ENCODE data around the gene FMNL2. TPM values are rescaled to one million over a fixed set of nuclear protein-coding genes. Genes with fewer than 3 reads are reported as not detected.

FMNL2 gene
- total RNA-seq, 1 donor: 24.2 TPM

DNA sequence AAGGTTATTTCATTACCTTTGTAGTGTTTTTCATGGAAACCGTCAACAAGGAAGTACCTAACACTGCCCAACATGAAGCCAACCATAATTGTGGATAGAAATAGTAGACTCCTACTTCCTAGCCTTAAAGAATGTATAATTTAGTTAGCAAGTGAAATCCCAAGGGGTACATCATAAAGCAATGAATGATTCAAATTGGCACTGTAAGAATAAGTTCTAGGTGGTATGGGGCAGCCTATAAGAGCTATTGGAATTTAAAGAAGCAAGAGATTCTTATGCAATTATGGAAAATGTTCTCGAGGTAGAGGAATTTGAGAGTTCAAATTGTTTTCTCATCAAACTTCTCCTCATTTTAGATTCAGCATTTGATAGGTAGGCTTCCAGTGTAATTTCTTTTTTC is 157.9 kb downstream of the FMNL2 start:
- H3K79me2 ChIP-seq (ENCODE audit: insufficient read depth, low read length): peaks cover 54% of the 10 kb centered on the region
- peaks cover 7% of the 10 kb centered on the region for H3K4me1 ChIP-seq (ENCODE audit: insufficient read depth, low read length)

DNA sequence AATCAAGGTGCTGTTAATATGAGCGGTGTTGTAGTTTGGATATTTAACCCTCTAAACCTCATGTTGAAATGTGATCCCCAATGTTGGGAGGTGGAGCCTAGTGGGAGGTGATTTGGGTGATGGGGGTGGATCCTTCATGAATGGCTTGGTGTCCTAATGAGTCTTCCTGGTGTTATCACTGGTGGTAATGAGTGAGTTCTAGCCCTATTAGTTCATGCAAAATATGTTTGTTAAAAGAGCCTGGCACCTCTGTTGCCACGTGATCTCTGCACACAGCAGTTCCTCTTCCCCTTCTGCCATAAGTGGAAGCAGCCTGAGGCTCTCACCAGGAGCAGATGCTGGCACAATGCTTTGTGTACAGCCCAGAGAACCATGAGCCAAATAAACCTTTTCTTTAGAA is 158.4 kb downstream of the FMNL2 start:
- Histone ChIP-seq H3K27ac (ENCODE audit: low read depth, low read length) (no peak overlapping the region), H3K9me3 (ENCODE audit: low read depth, low read length) (no peaks in the 10 kb centered on the region), H2AFZ (ENCODE audit: low read length) (no peak overlapping the region), H3K4me2 (ENCODE audit: insufficient read depth, low read length) (no peak overlapping the region), H3K4me3 (ENCODE audit: insufficient read depth, low read length) (no peak overlapping the region), H3K4me1 (ENCODE audit: insufficient read depth, low read length) (peaks cover 9% of the 10 kb centered on the region), H4K20me1 (ENCODE audit: insufficient read depth, low read length) (no peaks in the 10 kb centered on the region), H3K79me2 (ENCODE audit: insufficient read depth, low read length) (peaks cover 52% of the 10 kb centered on the region), H3K27me3 (ENCODE audit: insufficient read depth, low read length) (no peaks in the 10 kb centered on the region), H3K36me3 (ENCODE audit: insufficient read depth, low read length) (no peaks in the 10 kb centered on the region)
- TF ChIP-seq, protein P1, sequence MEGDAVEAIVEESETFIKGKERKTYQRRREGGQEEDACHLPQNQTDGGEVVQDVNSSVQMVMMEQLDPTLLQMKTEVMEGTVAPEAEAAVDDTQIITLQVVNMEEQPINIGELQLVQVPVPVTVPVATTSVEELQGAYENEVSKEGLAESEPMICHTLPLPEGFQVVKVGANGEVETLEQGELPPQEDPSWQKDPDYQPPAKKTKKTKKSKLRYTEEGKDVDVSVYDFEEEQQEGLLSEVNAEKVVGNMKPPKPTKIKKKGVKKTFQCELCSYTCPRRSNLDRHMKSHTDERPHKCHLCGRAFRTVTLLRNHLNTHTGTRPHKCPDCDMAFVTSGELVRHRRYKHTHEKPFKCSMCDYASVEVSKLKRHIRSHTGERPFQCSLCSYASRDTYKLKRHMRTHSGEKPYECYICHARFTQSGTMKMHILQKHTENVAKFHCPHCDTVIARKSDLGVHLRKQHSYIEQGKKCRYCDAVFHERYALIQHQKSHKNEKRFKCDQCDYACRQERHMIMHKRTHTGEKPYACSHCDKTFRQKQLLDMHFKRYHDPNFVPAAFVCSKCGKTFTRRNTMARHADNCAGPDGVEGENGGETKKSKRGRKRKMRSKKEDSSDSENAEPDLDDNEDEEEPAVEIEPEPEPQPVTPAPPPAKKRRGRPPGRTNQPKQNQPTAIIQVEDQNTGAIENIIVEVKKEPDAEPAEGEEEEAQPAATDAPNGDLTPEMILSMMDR (IDR thresholded peaks at IDR 0.05; ENCODE audit: extremely low read depth, low read depth, low read length): no peak
- DNase-seq (ENCODE audit: insufficient read length, low spot score, missing footprints): no peak

More for the DNA sequence above, 157.9 kb downstream of the FMNL2 start:
- H3K27me3 ChIP-seq (ENCODE audit: insufficient read depth, low read length): no peaks in the 10 kb centered on the region
- no peaks in the 10 kb centered on the region for H3K36me3 ChIP-seq (ENCODE audit: insufficient read depth, low read length)
- TF ChIP-seq, protein P1 (IDR thresholded peaks at IDR 0.05; ENCODE audit: extremely low read depth, low read depth, low read length): no peak
- H4K20me1 ChIP-seq (ENCODE audit: insufficient read depth, low read length): no peaks in the 10 kb centered on the region
- no peak overlapping the region for H2AFZ ChIP-seq (ENCODE audit: low read length)
- H3K27ac ChIP-seq (ENCODE audit: low read depth, low read length): no peak overlapping the region
- no peaks in the 10 kb centered on the region for H3K9me3 ChIP-seq (ENCODE audit: low read depth, low read length)
- DNase-seq (ENCODE audit: insufficient read length, low spot score, missing footprints): no peak
- no peak overlapping the region for H3K4me2 ChIP-seq (ENCODE audit: insufficient read depth, low read length)
- no peak overlapping the region for H3K4me3 ChIP-seq (ENCODE audit: insufficient read depth, low read length)

DNA sequence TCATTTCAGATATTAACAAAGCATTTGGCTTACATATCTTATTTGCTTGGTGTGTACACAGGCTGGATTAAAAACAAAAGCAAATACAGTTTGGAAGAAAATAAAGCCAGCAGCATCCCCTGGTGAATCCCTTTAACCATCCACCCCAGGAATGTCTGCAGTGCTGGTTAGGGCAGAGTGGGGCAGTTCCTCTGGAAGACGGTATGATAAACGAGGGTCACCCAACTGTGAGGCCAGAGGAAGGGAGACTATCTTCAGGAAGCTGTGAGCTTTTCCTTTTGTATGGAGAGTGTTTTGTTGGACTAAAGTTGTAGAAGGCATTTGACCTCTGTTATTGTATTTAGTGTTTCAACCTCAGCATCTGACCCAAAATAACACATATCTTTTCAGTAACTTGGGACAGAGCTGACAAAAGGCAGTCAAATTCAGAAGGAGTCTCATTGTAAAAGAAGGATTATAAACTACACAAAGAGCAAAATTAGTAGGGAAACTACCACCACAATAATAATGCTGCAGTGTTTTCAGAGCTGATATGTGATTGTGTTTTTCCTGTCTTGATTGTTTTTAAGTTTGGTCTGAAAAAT is 159.1 kb downstream of the FMNL2 start:
- Histone ChIP-seq H3K4me2 (ENCODE audit: insufficient read depth, low read length) (no peak overlapping the region), H3K27ac (ENCODE audit: low read depth, low read length) (no peak overlapping the region)

DNA sequence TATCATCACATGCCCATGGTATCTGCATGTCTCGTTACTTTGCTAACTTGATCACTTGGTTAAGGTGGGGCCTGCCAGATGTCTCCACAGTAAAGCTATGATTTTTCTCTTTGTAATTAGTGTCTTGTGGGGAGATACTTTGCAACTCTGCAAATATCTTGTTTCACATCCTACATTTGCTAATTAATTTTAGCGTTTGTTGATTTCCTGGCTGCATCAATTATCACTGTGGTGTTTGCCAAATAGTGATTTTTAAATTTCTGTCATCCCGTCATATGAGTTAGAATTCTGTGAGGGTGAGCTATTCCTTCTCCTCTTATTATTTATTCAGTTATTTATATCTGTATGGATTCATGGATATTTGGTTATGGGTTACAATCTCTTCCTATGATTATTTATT is 161.4 kb downstream of the FMNL2 start:
- Histone ChIP-seq H3K9me3 (ENCODE audit: low read depth, low read length) (no peaks in the 10 kb centered on the region), H3K27me3 (ENCODE audit: insufficient read depth, low read length) (no peaks in the 10 kb centered on the region), H3K27ac (ENCODE audit: low read depth, low read length) (no peak overlapping the region), H3K79me2 (ENCODE audit: insufficient read depth, low read length) (peaks cover 52% of the 10 kb centered on the region), H3K4me3 (ENCODE audit: insufficient read depth, low read length) (no peak overlapping the region), H2AFZ (ENCODE audit: low read length) (no peak overlapping the region), H3K36me3 (ENCODE audit: insufficient read depth, low read length) (no peaks in the 10 kb centered on the region), H4K20me1 (ENCODE audit: insufficient read depth, low read length) (no peaks in the 10 kb centered on the region), H3K4me2 (ENCODE audit: insufficient read depth, low read length) (no peak overlapping the region), H3K4me1 (ENCODE audit: insufficient read depth, low read length) (peaks cover 17% of the 10 kb centered on the region)
- DNase-seq (ENCODE audit: insufficient read length, low spot score, missing footprints): no peak
- TF ChIP-seq, protein P1 (IDR thresholded peaks at IDR 0.05; ENCODE audit: extremely low read depth, low read depth, low read length): no peak

More for the DNA sequence above, 159.1 kb downstream of the FMNL2 start:
- TF ChIP-seq, protein P1 (IDR thresholded peaks at IDR 0.05; ENCODE audit: extremely low read depth, low read depth, low read length): no peak
- peaks cover 9% of the 10 kb centered on the region for H3K4me1 ChIP-seq (ENCODE audit: insufficient read depth, low read length)
- H2AFZ ChIP-seq (ENCODE audit: low read length): no peak overlapping the region
- peaks cover 51% of the 10 kb centered on the region for H3K79me2 ChIP-seq (ENCODE audit: insufficient read depth, low read length)
- no peaks in the 10 kb centered on the region for H3K27me3 ChIP-seq (ENCODE audit: insufficient read depth, low read length)
- no peaks in the 10 kb centered on the region for H3K36me3 ChIP-seq (ENCODE audit: insufficient read depth, low read length)
- H3K4me3 ChIP-seq (ENCODE audit: insufficient read depth, low read length): no peak overlapping the region
- no peaks in the 10 kb centered on the region for H3K9me3 ChIP-seq (ENCODE audit: low read depth, low read length)
- H4K20me1 ChIP-seq (ENCODE audit: insufficient read depth, low read length): no peaks in the 10 kb centered on the region
- DNase-seq (ENCODE audit: insufficient read length, low spot score, missing footprints): no peak

All from osteoblast (primary cell).